Measurements from ENCODE around the gene TAS2R3.

TAS2R3 gene

GRCh38 chr7:141763797-141764196, at the start of gene TAS2R3:
TAS2R3 (plus strand) TSS chr7:141764097; CDS start chr7:141764159, 62 bp downstream.
- TF ChIP-seq TEAD4 (IDR thresholded peaks at IDR 0.05), result no peak
- TF ChIP-seq MAX (IDR thresholded peaks at IDR 0.05), result no peak
- no peak for TF ChIP-seq ZBTB7A (IDR thresholded peaks at IDR 0.05; ENCODE audit: low read depth)
- no peak for TF ChIP-seq EGR1 (IDR thresholded peaks at IDR 0.05)
- TF ChIP-seq CEBPB (IDR thresholded peaks at IDR 0.05), result no peak
- no peak for TF ChIP-seq TCF12 (IDR thresholded peaks at IDR 0.05; ENCODE audit: low read depth)
- TF ChIP-seq YY1 (IDR thresholded peaks at IDR 0.05; ENCODE audit: low read depth), result no peak
- no peak for TF ChIP-seq CREB1 (IDR thresholded peaks at IDR 0.05; ENCODE audit: low read depth)
- TF ChIP-seq RAD21 (IDR thresholded peaks at IDR 0.05; ENCODE audit: low read depth), result no peak
- TF ChIP-seq NFIC (IDR thresholded peaks at IDR 0.05), result no peak
- no peak for TF ChIP-seq USF1 (IDR thresholded peaks at IDR 0.05)
- TF ChIP-seq REST (IDR thresholded peaks at IDR 0.05; ENCODE audit: low read depth), result no peak
- TF ChIP-seq EP300 (IDR thresholded peaks at IDR 0.05; ENCODE audit: borderline replicate concordance), result no peak
- no peak for TF ChIP-seq FOXM1 (IDR thresholded peaks at IDR 0.05; ENCODE audit: borderline replicate concordance, low read depth)
- no peak for TF ChIP-seq TAF1 (IDR thresholded peaks at IDR 0.05; ENCODE audit: low read depth)

- TF ChIP-seq RAD21 (IDR thresholded peaks at IDR 0.05; ENCODE audit: low read depth) (no peak), TEAD4 (IDR thresholded peaks at IDR 0.05) (no peak), EP300 (IDR thresholded peaks at IDR 0.05; ENCODE audit: borderline replicate concordance) (no peak), CREB1 (IDR thresholded peaks at IDR 0.05; ENCODE audit: low read depth) (no peak), TAF1 (IDR thresholded peaks at IDR 0.05; ENCODE audit: low read depth) (no peak), ZBTB7A (IDR thresholded peaks at IDR 0.05; ENCODE audit: low read depth) (no peak), TCF12 (IDR thresholded peaks at IDR 0.05; ENCODE audit: low read depth) (no peak), YY1 (IDR thresholded peaks at IDR 0.05; ENCODE audit: low read depth) (no peak)
These were observed 49.3 kb upstream of the TAS2R3 start for GRCh38 chr7:141714571-141714970.

GRCh38 chr7:141715018-141715417, 48.9 kb upstream of the TAS2R3 start:
- no peak for TF ChIP-seq FOXM1 (IDR thresholded peaks at IDR 0.05; ENCODE audit: borderline replicate concordance, low read depth)
- no peak for TF ChIP-seq USF1 (IDR thresholded peaks at IDR 0.05)
- TF ChIP-seq YY1 (IDR thresholded peaks at IDR 0.05; ENCODE audit: low read depth), result no peak
- no peak for TF ChIP-seq ZBTB7A (IDR thresholded peaks at IDR 0.05; ENCODE audit: low read depth)
- TF ChIP-seq TCF12 (IDR thresholded peaks at IDR 0.05; ENCODE audit: low read depth), result no peak
- TF ChIP-seq MAX (IDR thresholded peaks at IDR 0.05), result no peak
- no peak for TF ChIP-seq REST (IDR thresholded peaks at IDR 0.05; ENCODE audit: low read depth)
- no peak for TF ChIP-seq RAD21 (IDR thresholded peaks at IDR 0.05; ENCODE audit: low read depth)
- TF ChIP-seq TAF1 (IDR thresholded peaks at IDR 0.05; ENCODE audit: low read depth), result no peak
- no peak for TF ChIP-seq CEBPB (IDR thresholded peaks at IDR 0.05)
- no peak for TF ChIP-seq EP300 (IDR thresholded peaks at IDR 0.05; ENCODE audit: borderline replicate concordance)

GRCh38 chr7:141715794-141716689, 47.9 kb upstream of the TAS2R3 start:
- TF ChIP-seq EP300 (IDR thresholded peaks at IDR 0.05; ENCODE audit: borderline replicate concordance) (no peak), REST (IDR thresholded peaks at IDR 0.05; ENCODE audit: low read depth) (peak; percentile 78)

All from Ishikawa (cell line).